Muscle layer of duodenum (tissue), 2 donors: Measurements from ENCODE around the gene ERBB4.

Source experiments
- H3K27ac ChIP-seq: one replicate; pipeline ENCODE4 v1.7.0; 2013; ENCODE audit warnings: mild to moderate bottlenecking, low read length
- H3K27me3 ChIP-seq: one replicate; pipeline ENCODE4 v1.7.0; 2013; ENCODE audit warnings: low read depth, mild to moderate bottlenecking, control low read depth, low read length
- H3K36me3 ChIP-seq, 2 donors: one replicate each; pipeline ENCODE4 v1.7.0; 2013; ENCODE audit warnings: low read length in 2 of 2, control low read depth in 1 of 2, mild to moderate bottlenecking in 1 of 2; ENCODE audit not compliant: insufficient read depth in 2 of 2, control insufficient read depth in 1 of 2
- H3K4me1 ChIP-seq, 2 donors: one replicate each; pipeline ENCODE4 v1.7.0; 2013; ENCODE audit warnings: low read length in 2 of 2, mild to moderate bottlenecking in 2 of 2, control low read depth in 1 of 2, moderate library complexity in 1 of 2; ENCODE audit not compliant: insufficient read depth in 2 of 2, control insufficient read depth in 1 of 2
- H3K4me3 ChIP-seq, 2 donors: one replicate each; pipeline ENCODE4 v1.7.0; 2013; ENCODE audit warnings: low read length in 2 of 2, low read depth in 1 of 2, mild to moderate bottlenecking in 1 of 2
- H3K9me3 ChIP-seq, 2 donors: one replicate each; pipeline ENCODE4 v1.7.0; 2013; ENCODE audit warnings: low read length in 2 of 2, control low read depth in 1 of 2, mild to moderate bottlenecking in 1 of 2; ENCODE audit not compliant: control insufficient read depth in 1 of 2
- donor health status: healthy.

The ERBB4 gene

GRCh38 chr2:211881449-211881848 is 657.2 kb downstream of the ERBB4 start:
- Histone ChIP-seq H3K27ac (no peak overlapping the region), H3K4me1 (no peaks in the 10 kb centered on the region), H3K4me3 (no peak overlapping the region), H3K27me3 (no peaks in the 10 kb centered on the region), H3K36me3 (no peaks in the 10 kb centered on the region), H3K9me3 (no peaks in the 10 kb centered on the region)

GRCh38 chr2:211879323-211879722 is 659.3 kb downstream of the ERBB4 start:
- Histone ChIP-seq H3K4me1 (no peaks in the 10 kb centered on the region), H3K27ac (no peak overlapping the region), H3K36me3 (no peaks in the 10 kb centered on the region), H3K27me3 (no peaks in the 10 kb centered on the region), H3K4me3 (no peak overlapping the region), H3K9me3 (no peaks in the 10 kb centered on the region)

- H3K36me3 ChIP-seq, result no peaks in the 10 kb centered on the region
- no peak overlapping the region for H3K4me3 ChIP-seq
- no peaks in the 10 kb centered on the region for H3K27me3 ChIP-seq
- no peak overlapping the region for H3K27ac ChIP-seq
- no peaks in the 10 kb centered on the region for H3K9me3 ChIP-seq
- H3K4me1 ChIP-seq, result no peaks in the 10 kb centered on the region
Observed at GRCh38 chr2:211877061-211877460, 661.5 kb downstream of the ERBB4 start.

GRCh38 chr2:211875488-211875887 is 663.1 kb downstream of the ERBB4 start:
- no peaks in the 10 kb centered on the region for H3K27me3 ChIP-seq
- H3K9me3 ChIP-seq, result no peaks in the 10 kb centered on the region
- H3K36me3 ChIP-seq, result no peaks in the 10 kb centered on the region
- H3K27ac ChIP-seq, result no peak overlapping the region
- H3K4me1 ChIP-seq, result no peaks in the 10 kb centered on the region
- H3K4me3 ChIP-seq, result no peak overlapping the region

- H3K9me3 ChIP-seq, result no peaks in the 10 kb centered on the region
- H3K36me3 ChIP-seq, result no peaks in the 10 kb centered on the region
- no peak overlapping the region for H3K4me3 ChIP-seq
- H3K27me3 ChIP-seq, result no peaks in the 10 kb centered on the region
- H3K4me1 ChIP-seq, result no peaks in the 10 kb centered on the region
- H3K27ac ChIP-seq, result no peak overlapping the region
Observed at GRCh38 chr2:211868996-211869533, 669.5 kb downstream of the ERBB4 start.

- Histone ChIP-seq H3K9me3 (no peaks in the 10 kb centered on the region), H3K36me3 (no peaks in the 10 kb centered on the region), H3K4me3 (no peak overlapping the region), H3K27ac (no peak overlapping the region), H3K27me3 (no peaks in the 10 kb centered on the region), H3K4me1 (no peaks in the 10 kb centered on the region)
Observed at GRCh38 chr2:211867845-211868451, 670.7 kb downstream of the ERBB4 start.

GRCh38 chr2:211864328-211864727 is 674.3 kb downstream of the ERBB4 start:
- Histone ChIP-seq H3K4me3 (no peak overlapping the region), H3K9me3 (no peaks in the 10 kb centered on the region), H3K27ac (no peak overlapping the region)

GRCh38 chr2:211860224-211860623 is 678.4 kb downstream of the ERBB4 start:
- Histone ChIP-seq H3K4me3 (no peak overlapping the region), H3K9me3 (no peaks in the 10 kb centered on the region), H3K27ac (no peak overlapping the region), H3K4me1 (no peaks in the 10 kb centered on the region), H3K36me3 (no peaks in the 10 kb centered on the region), H3K27me3 (no peaks in the 10 kb centered on the region)

More at GRCh38 chr2:211864328-211864727, 674.3 kb downstream of the ERBB4 start:
- Histone ChIP-seq H3K36me3 (no peaks in the 10 kb centered on the region), H3K27me3 (no peaks in the 10 kb centered on the region), H3K4me1 (no peaks in the 10 kb centered on the region)

GRCh38 chr2:211854832-211855231 is 683.8 kb downstream of the ERBB4 start:
- H3K9me3 ChIP-seq, result no peaks in the 10 kb centered on the region
- no peak overlapping the region for H3K4me3 ChIP-seq
- H3K27ac ChIP-seq, result no peak overlapping the region
- H3K27me3 ChIP-seq, result no peaks in the 10 kb centered on the region
- no peaks in the 10 kb centered on the region for H3K4me1 ChIP-seq
- H3K36me3 ChIP-seq, result no peaks in the 10 kb centered on the region

GRCh38 chr2:211846714-211847113 is 691.9 kb downstream of the ERBB4 start:
- Histone ChIP-seq H3K27me3 (no peaks in the 10 kb centered on the region), H3K4me1 (no peaks in the 10 kb centered on the region), H3K27ac (no peak overlapping the region), H3K36me3 (no peaks in the 10 kb centered on the region), H3K4me3 (no peak overlapping the region), H3K9me3 (no peaks in the 10 kb centered on the region)

- H3K9me3 ChIP-seq, result no peaks in the 10 kb centered on the region
- no peak overlapping the region for H3K4me3 ChIP-seq
- H3K36me3 ChIP-seq, result no peaks in the 10 kb centered on the region
- no peak overlapping the region for H3K27ac ChIP-seq
- H3K27me3 ChIP-seq, result no peaks in the 10 kb centered on the region
- no peaks in the 10 kb centered on the region for H3K4me1 ChIP-seq
Observed at GRCh38 chr2:211846036-211846400, 692.6 kb downstream of the ERBB4 start.
